M059J (cell line): ENCODE data around the gene SRSF3. TPM values are rescaled to one million over a fixed set of nuclear protein-coding genes. Genes with fewer than 3 reads are reported as not detected.
"Not testable (repeated sequence)": the region's sequence is repeated elsewhere in the genome, so short reads cannot be mapped to it uniquely, and the experiment has no call there.

Experiments used
- DNase-seq: peaks from one replicate; pipeline ENCODE4 v3.0.0-alpha.2; 2012; ENCODE audit warnings: low read depth
- total RNA-seq: library from RNA; depleted of rRNA; stranded (reverse); fragments of >200 nt; shearing (Covaris generic); gene quantifications from 2 replicates; pipeline ENCODE4 v1.2.3, GENCODE V29; 2014; rRNA removed

Gene SRSF3
- total RNA-seq, 1 experiment from 2014 or later: 518 TPM

GRCh38 chr6:36643977-36644376 is 49.8 kb downstream of the SRSF3 start:
- no peak for DNase-seq

GRCh38 chr6:36649086-36649485 is 54.9 kb downstream of the SRSF3 start:
- DNase-seq: no peak

GRCh38 chr6:36649701-36650484 is 55.7 kb downstream of the SRSF3 start:
- peak; percentile 21 for DNase-seq

- DNase-seq: no peak
Measured at GRCh38 chr6:36650848-36651478, 56.8 kb downstream of the SRSF3 start.

GRCh38 chr6:36651659-36652379 is 57.7 kb downstream of the SRSF3 start:
- DNase-seq: no peak

- DNase-seq: not testable (repeated sequence)
Measured at GRCh38 chr6:36654469-36654868, 60.3 kb downstream of the SRSF3 start.

Other genes starting within 250 kb of the SRSF3 start
- gene ETV7, start 206.7 kb upstream of the SRSF3 start, total RNA-seq: 14.4 and 19.0 TPM in 2 replicates
- not detected in 2 replicates for gene PXT1, start 151.5 kb upstream of the SRSF3 start, total RNA-seq
- 53.9 and 82.9 TPM in 2 replicates for gene KCTD20, start 151.4 kb upstream of the SRSF3 start, total RNA-seq
- gene STK38, start 46.9 kb upstream of the SRSF3 start, total RNA-seq: 52.8 and 67.6 TPM in 2 replicates
- 48.5 and 53.0 TPM in 2 replicates for gene CDKN1A, start 84.4 kb downstream of the SRSF3 start, total RNA-seq
- not detected in 2 replicates for gene RAB44, start 103.5 kb downstream of the SRSF3 start, total RNA-seq
- 0.02 TPM in 1 of 2 replicates, not detected in the other for gene CPNE5, start 245.1 kb downstream of the SRSF3 start, total RNA-seq